Measurements from ENCODE around the gene VAMP2. TPM values are rescaled to one million over a fixed set of nuclear protein-coding genes. Genes with fewer than 3 reads are reported as not detected.

VAMP2 gene
- total and polyA plus RNA-seq, 9 of the 15 experiments (the other 6 are each of a cell fraction or from before 2014, with no cell fraction given) = 2.3 to 31.8 (median 6.0) TPM

DNA sequence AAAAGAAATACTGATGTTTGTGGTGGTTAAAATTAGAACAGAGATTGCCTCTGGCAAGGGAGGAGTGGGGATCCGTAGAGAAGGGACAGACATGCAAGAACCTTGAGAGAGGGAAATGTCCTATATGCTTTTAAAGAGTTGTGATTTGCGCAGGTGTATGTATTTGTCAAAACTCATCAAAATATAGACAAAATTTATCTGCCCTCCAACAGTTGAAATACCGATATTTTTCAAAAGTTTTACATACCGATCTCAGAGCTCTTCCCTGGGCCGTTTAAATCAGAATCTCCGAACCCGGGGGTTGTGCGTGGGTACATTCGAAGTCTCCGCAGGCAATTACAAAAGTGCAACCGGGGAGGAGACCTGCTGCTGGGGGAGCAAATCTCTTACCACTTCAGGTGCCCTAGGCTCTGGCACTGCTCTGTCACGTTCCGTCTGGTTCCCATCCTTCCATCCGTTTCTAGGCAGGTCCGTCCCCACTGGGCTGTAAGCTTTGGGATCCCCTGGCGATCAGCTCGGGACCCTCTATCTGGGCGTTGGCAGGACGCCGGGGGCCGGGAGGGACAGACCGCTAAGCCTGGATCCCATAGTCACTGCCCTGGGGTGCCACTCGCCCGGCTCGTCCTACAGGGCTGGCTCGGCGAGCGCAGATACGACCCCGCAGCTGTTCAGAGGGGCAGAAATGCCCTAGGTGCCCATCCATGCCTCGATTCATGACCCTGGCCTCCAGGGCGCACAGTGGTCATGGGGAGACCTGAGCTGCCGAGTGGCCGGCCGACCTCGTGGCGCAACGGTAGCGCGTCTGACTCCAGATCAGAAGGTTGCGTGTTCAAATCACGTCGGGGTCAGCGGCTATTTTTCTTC lies 23.1 kb upstream of the VAMP2 start (continued):
- no peak for TF ChIP-seq JUN (IDR thresholded peaks at IDR 0.05; ENCODE audit: borderline replicate concordance, low read depth, low read length)
- no peak for TF ChIP-seq JUN (CRISPR knock-in tag; IDR thresholded peaks at IDR 0.05; ENCODE audit: borderline replicate concordance)
- no peak for TF ChIP-seq CCNT2 (IDR thresholded peaks at IDR 0.05; ENCODE audit: borderline replicate concordance, extremely low read depth, insufficient read length, low read depth, low read length)
- no peak for TF ChIP-seq CBX5 (IDR thresholded peaks at IDR 0.05; ENCODE audit: borderline replicate concordance, low read depth)
- TF ChIP-seq CAMTA2 (CRISPR knock-in tag; conservative IDR thresholded peaks at IDR 0.05) = no peak
- TF ChIP-seq, protein P1, sequence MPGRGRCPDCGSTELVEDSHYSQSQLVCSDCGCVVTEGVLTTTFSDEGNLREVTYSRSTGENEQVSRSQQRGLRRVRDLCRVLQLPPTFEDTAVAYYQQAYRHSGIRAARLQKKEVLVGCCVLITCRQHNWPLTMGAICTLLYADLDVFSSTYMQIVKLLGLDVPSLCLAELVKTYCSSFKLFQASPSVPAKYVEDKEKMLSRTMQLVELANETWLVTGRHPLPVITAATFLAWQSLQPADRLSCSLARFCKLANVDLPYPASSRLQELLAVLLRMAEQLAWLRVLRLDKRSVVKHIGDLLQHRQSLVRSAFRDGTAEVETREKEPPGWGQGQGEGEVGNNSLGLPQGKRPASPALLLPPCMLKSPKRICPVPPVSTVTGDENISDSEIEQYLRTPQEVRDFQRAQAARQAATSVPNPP (IDR thresholded peaks at IDR 0.05; ENCODE audit: borderline replicate concordance, insufficient read depth, insufficient read length) = no peak
- no peak for TF ChIP-seq U2AF1 (optimal IDR thresholded peaks at IDR 0.05; ENCODE audit: low read depth, low read length)
- TF ChIP-seq, protein P2, sequence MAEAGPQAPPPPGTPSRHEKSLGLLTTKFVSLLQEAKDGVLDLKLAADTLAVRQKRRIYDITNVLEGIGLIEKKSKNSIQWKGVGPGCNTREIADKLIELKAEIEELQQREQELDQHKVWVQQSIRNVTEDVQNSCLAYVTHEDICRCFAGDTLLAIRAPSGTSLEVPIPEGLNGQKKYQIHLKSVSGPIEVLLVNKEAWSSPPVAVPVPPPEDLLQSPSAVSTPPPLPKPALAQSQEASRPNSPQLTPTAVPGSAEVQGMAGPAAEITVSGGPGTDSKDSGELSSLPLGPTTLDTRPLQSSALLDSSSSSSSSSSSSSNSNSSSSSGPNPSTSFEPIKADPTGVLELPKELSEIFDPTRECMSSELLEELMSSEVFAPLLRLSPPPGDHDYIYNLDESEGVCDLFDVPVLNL (CRISPR knock-in tag; IDR thresholded peaks at IDR 0.05; ENCODE audit: low read depth) = no peak
- no peak for TF ChIP-seq PHTF2 (CRISPR knock-in tag; IDR thresholded peaks at IDR 0.05)
- TF ChIP-seq ZNF408 (CRISPR knock-in tag; IDR thresholded peaks at IDR 0.05; ENCODE audit: low read depth) = no peak
- TF ChIP-seq, protein P3, sequence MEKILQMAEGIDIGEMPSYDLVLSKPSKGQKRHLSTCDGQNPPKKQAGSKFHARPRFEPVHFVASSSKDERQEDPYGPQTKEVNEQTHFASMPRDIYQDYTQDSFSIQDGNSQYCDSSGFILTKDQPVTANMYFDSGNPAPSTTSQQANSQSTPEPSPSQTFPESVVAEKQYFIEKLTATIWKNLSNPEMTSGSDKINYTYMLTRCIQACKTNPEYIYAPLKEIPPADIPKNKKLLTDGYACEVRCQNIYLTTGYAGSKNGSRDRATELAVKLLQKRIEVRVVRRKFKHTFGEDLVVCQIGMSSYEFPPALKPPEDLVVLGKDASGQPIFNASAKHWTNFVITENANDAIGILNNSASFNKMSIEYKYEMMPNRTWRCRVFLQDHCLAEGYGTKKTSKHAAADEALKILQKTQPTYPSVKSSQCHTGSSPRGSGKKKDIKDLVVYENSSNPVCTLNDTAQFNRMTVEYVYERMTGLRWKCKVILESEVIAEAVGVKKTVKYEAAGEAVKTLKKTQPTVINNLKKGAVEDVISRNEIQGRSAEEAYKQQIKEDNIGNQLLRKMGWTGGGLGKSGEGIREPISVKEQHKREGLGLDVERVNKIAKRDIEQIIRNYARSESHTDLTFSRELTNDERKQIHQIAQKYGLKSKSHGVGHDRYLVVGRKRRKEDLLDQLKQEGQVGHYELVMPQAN (IDR thresholded peaks at IDR 0.05; ENCODE audit: borderline replicate concordance) = no peak
- TF ChIP-seq ZNF354B (CRISPR knock-in tag; IDR thresholded peaks at IDR 0.05) = no peak
- TF ChIP-seq SETDB1 (IDR thresholded peaks at IDR 0.05; ENCODE audit: low read length) = no peak
- TF ChIP-seq, protein P4, sequence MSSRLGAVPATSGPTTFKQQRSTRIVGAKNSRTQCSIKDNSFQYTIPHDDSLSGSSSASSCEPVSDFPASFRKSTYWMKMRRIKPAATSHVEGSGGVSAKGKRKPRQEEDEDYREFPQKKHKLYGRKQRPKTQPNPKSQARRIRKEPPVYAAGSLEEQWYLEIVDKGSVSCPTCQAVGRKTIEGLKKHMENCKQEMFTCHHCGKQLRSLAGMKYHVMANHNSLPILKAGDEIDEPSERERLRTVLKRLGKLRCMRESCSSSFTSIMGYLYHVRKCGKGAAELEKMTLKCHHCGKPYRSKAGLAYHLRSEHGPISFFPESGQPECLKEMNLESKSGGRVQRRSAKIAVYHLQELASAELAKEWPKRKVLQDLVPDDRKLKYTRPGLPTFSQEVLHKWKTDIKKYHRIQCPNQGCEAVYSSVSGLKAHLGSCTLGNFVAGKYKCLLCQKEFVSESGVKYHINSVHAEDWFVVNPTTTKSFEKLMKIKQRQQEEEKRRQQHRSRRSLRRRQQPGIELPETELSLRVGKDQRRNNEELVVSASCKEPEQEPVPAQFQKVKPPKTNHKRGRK (tag; IDR thresholded peaks at IDR 0.05) = peak; percentile 43; the same call in 1 of the 2 replicates
- no peak for TF ChIP-seq ETS2 (tag; IDR thresholded peaks at IDR 0.05; ENCODE audit: borderline replicate concordance, poor library complexity, severe bottlenecking)
- TF ChIP-seq ZNF551 (CRISPR knock-in tag; IDR thresholded peaks at IDR 0.05) = no peak
- no peak for TF ChIP-seq POLR3G (IDR thresholded peaks at IDR 0.05; ENCODE audit: extremely low read depth, insufficient read length, insufficient replicate concordance)
- TF ChIP-seq HNRNPLL (IDR thresholded peaks at IDR 0.05; ENCODE audit: low read depth, low read length, poor library complexity, severe bottlenecking) = no peak
- TF ChIP-seq E2F6 (IDR thresholded peaks at IDR 0.05; ENCODE audit: borderline replicate concordance in 1 of 2, extremely low read depth in 1 of 2, insufficient read depth in 1 of 2, insufficient read length in 1 of 2, low read depth in 1 of 2, low read length in 1 of 2, poor library complexity in 1 of 2, severe bottlenecking in 1 of 2) = no peak
- no peak for TF ChIP-seq C11orf30 (IDR thresholded peaks at IDR 0.05; ENCODE audit: low read depth)
